ENCODE data around the gene WRNIP1. TPM values are rescaled to one million over a fixed set of nuclear protein-coding genes. Genes with fewer than 3 reads are reported as not detected.

The WRNIP1 gene
- total and polyA plus RNA-seq, 9 of the 15 experiments (the other 6 are each of a cell fraction or from before 2014, with no cell fraction given), result 13.2 to 63.6 (median 48.6) TPM

- TF ChIP-seq TAF1 (IDR thresholded peaks at IDR 0.05; ENCODE audit: control insufficient read depth, extremely low read depth, insufficient read depth, low read length, severe bottlenecking), result no peak
- TF ChIP-seq MAFF (IDR thresholded peaks at IDR 0.05; ENCODE audit: low read length), result no peak
- TF ChIP-seq ARHGAP35 (IDR thresholded peaks at IDR 0.05; ENCODE audit: partially characterized antibody), result no peak
- TF ChIP-seq CBFA2T3 (IDR thresholded peaks at IDR 0.05), result peak; percentile 72
- TF ChIP-seq ATF7 (IDR thresholded peaks at IDR 0.05), result no peak
- TF ChIP-seq SMARCE1 (IDR thresholded peaks at IDR 0.05), result peak; percentile 50
- no peak for TF ChIP-seq C11orf30 (IDR thresholded peaks at IDR 0.05; ENCODE audit: low read depth)
- TF ChIP-seq ZNF444 (CRISPR knock-in tag; IDR thresholded peaks at IDR 0.05), result no peak
- TF ChIP-seq ZNF316 (IDR thresholded peaks at IDR 0.05), result no peak
- no peak for TF ChIP-seq ZNF280A (IDR thresholded peaks at IDR 0.05; ENCODE audit: low read depth, partially characterized antibody)
- 0 out of 2 replicates have a peak, but pooled peaks have one; percentile 20 for TF ChIP-seq CXXC5 (CRISPR knock-in tag; IDR thresholded peaks at IDR 0.05)
- no peak for TF ChIP-seq E2F3 (CRISPR knock-in tag; IDR thresholded peaks at IDR 0.05)
- no peak for TF ChIP-seq NFXL1 (CRISPR knock-in tag; IDR thresholded peaks at IDR 0.05)
- no peak for TF ChIP-seq HNRNPH1 (optimal IDR thresholded peaks at IDR 0.05; ENCODE audit: low read depth, low read length)
- TF ChIP-seq ZNF717 (CRISPR knock-in tag; IDR thresholded peaks at IDR 0.05), result no peak
- TF ChIP-seq NBN (IDR thresholded peaks at IDR 0.05; ENCODE audit: low read depth), result no peak
- no peak for TF ChIP-seq TCF15 (CRISPR knock-in tag; IDR thresholded peaks at IDR 0.05)
- TF ChIP-seq NR2C2 (CRISPR knock-in tag; IDR thresholded peaks at IDR 0.05), result no peak
- TF ChIP-seq NR2C2 (tag; IDR thresholded peaks at IDR 0.05), result no peak
- TF ChIP-seq ZNF174 (CRISPR knock-in tag; IDR thresholded peaks at IDR 0.05), result no peak
- no peak for TF ChIP-seq ZKSCAN3 (CRISPR knock-in tag; IDR thresholded peaks at IDR 0.05)
- TF ChIP-seq ZNF79 (CRISPR knock-in tag; IDR thresholded peaks at IDR 0.05; ENCODE audit: low read depth), result no peak
- TF ChIP-seq BRF2 (IDR thresholded peaks at IDR 0.05; ENCODE audit: borderline replicate concordance, insufficient read depth, insufficient read length), result no peak
- TF ChIP-seq HBP1 (CRISPR knock-in tag; IDR thresholded peaks at IDR 0.05), result no peak
- TF ChIP-seq PKNOX1 (IDR thresholded peaks at IDR 0.05), result peak; percentile 51
Observed at GRCh38 chr6:2760882-2761842, 4.0 kb upstream of the WRNIP1 start (continued).
